IMR-90 (cell line): ENCODE results near the gene GNG8.

ENCODE experiments used
- CEBPB ChIP-seq: IDR thresholded peaks from 2 replicates; pipeline ENCODE4 v1.6.1; 2012; ENCODE audit warnings: low read depth, low read length, improper control_type of control experiment
- CHD1 ChIP-seq: IDR thresholded peaks from 2 replicates; pipeline ENCODE4 v1.6.1; 2012; ENCODE audit warnings: low read depth, low read length, improper control_type of control experiment
- CTCF ChIP-seq: conservative IDR thresholded peaks from 2 replicates; pipeline ENCODE4 v1.5.1; 2012; ENCODE audit warnings: mild to moderate bottlenecking, low read depth, low read length, improper control_type of control experiment
- ELK1 ChIP-seq: fragments of 150-350 bp; IDR thresholded peaks from 2 replicates; pipeline ENCODE4 v1.6.1; 2016; ENCODE audit warnings: low read depth, mild to moderate bottlenecking, low read length, moderate library complexity, borderline replicate concordance
- MAFK ChIP-seq: IDR thresholded peaks from 2 replicates; pipeline ENCODE4 v1.6.1; 2012; ENCODE audit warnings: low read depth, low read length, improper control_type of control experiment
- POLR2A ChIP-seq: IDR thresholded peaks from 2 replicates; pipeline ENCODE4 v1.6.1; 2012; ENCODE audit warnings: mild to moderate bottlenecking, low read depth, low read length
- RAD21 ChIP-seq: IDR thresholded peaks from 2 replicates; pipeline ENCODE4 v1.6.1; 2012; ENCODE audit warnings: low read length, improper control_type of control experiment
- RCOR1 ChIP-seq: IDR thresholded peaks from 2 replicates; pipeline ENCODE4 v1.6.1; 2012; ENCODE audit warnings: mild to moderate bottlenecking, low read length, improper control_type of control experiment; ENCODE audit not compliant: insufficient replicate concordance
- RFX5 ChIP-seq: IDR thresholded peaks from 2 replicates; pipeline ENCODE4 v1.8.0; 2012; ENCODE audit warnings: low read depth, mild to moderate bottlenecking, low read length, moderate library complexity
- SMC3 ChIP-seq: fragments of 150-350 bp; IDR thresholded peaks from 2 replicates; pipeline ENCODE4 v1.6.1; 2016; ENCODE audit warnings: low read depth, mild to moderate bottlenecking, antibody characterized with exemption, low read length, moderate library complexity

- TF ChIP-seq CHD1 (no peak), CTCF (no peak), SMC3 (no peak), MAFK (no peak), RAD21 (no peak), ELK1 (no peak), RFX5 (no peak), RCOR1 (no peak), POLR2A (no peak), CEBPB (no peak)
These were observed 4.7 kb upstream of the GNG8 start for GRCh38 chr19:46640656-46641055.
